GM19238 (cell line): ENCODE results near the gene ZNF423.

ENCODE experiments used
- DNase-seq: peaks from one replicate; pipeline ENCODE4 v3.0.0; 2011; ENCODE audit warnings: low spot score; ENCODE audit not compliant: insufficient read length

The ZNF423 gene

GRCh38 chr16:49464877-49465504 lies 390.9 kb downstream of the ZNF423 start:
- no peak for DNase-seq

GRCh38 chr16:49464093-49464492 lies 391.8 kb downstream of the ZNF423 start:
- DNase-seq = no peak

- DNase-seq = peak; percentile 64
These were observed 392.4 kb downstream of the ZNF423 start for GRCh38 chr16:49463529-49463928.

GRCh38 chr16:49462989-49463371 lies 392.9 kb downstream of the ZNF423 start:
- DNase-seq = no peak

GRCh38 chr16:49462362-49462988 lies 393.4 kb downstream of the ZNF423 start:
- DNase-seq = no peak

- no peak for DNase-seq
These were observed 394.4 kb downstream of the ZNF423 start for GRCh38 chr16:49461517-49461951.

GRCh38 chr16:49460786-49461470 lies 395.0 kb downstream of the ZNF423 start:
- DNase-seq = no peak

GRCh38 chr16:49459953-49460735 lies 395.8 kb downstream of the ZNF423 start:
- DNase-seq = no peak

GRCh38 chr16:49458656-49459445 lies 397.1 kb downstream of the ZNF423 start:
- DNase-seq = no peak

- DNase-seq = no peak
These were observed 397.7 kb downstream of the ZNF423 start for GRCh38 chr16:49458243-49458642.

GRCh38 chr16:49457196-49457595 lies 398.7 kb downstream of the ZNF423 start:
- DNase-seq = no peak

- no peak for DNase-seq
These were observed 399.1 kb downstream of the ZNF423 start for GRCh38 chr16:49456763-49457162.

GRCh38 chr16:49455991-49456745 lies 399.7 kb downstream of the ZNF423 start:
- no peak for DNase-seq

GRCh38 chr16:49455181-49455990 lies 400.5 kb downstream of the ZNF423 start:
- DNase-seq = no peak

GRCh38 chr16:49454426-49455180 lies 401.3 kb downstream of the ZNF423 start:
- no peak for DNase-seq

- no peak for DNase-seq
These were observed 401.9 kb downstream of the ZNF423 start for GRCh38 chr16:49453983-49454382.

GRCh38 chr16:49453021-49453420 lies 402.9 kb downstream of the ZNF423 start:
- DNase-seq = no peak

- DNase-seq = no peak
These were observed 403.3 kb downstream of the ZNF423 start for GRCh38 chr16:49452578-49452977.

GRCh38 chr16:49452108-49452507 lies 403.8 kb downstream of the ZNF423 start:
- no peak for DNase-seq
